GM21360 (cell line): Measurements from ENCODE around the gene ANO9.

Source experiments
- ATAC-seq: cut with Tn5 transposase; IDR thresholded peaks from one replicate; pipeline ENCODE4 v1.9.1; 2021; ENCODE audit warnings: mild to moderate bottlenecking, moderate library complexity; ENCODE audit not compliant: unreplicated experiment

The ANO9 gene

GRCh38 chr11:372809-373715, 68.7 kb downstream of the ANO9 start:
- ATAC-seq = no peak

- no peak for ATAC-seq
Observed at GRCh38 chr11:371716-372590, 69.9 kb downstream of the ANO9 start.

- ATAC-seq = no peak
Observed at GRCh38 chr11:371051-371450, 70.8 kb downstream of the ANO9 start.

- ATAC-seq = no peak
Observed at GRCh38 chr11:370070-370941, 71.5 kb downstream of the ANO9 start.

GRCh38 chr11:369336-370018, 72.3 kb downstream of the ANO9 start, which contains the start of gene B4GALNT4:
Gene B4GALNT4 (plus strand): TSS chr11:369499. CDS start chr11:369804, 305 bp downstream.
- ATAC-seq = no peak

GRCh38 chr11:368414-369335, 73.1 kb downstream of the ANO9 start:
- no peak for ATAC-seq

- ATAC-seq = no peak
Observed at GRCh38 chr11:367956-368413, 73.8 kb downstream of the ANO9 start.
